ENCODE data around the gene JMJD7.

- TF ChIP-seq CTCF (conservative IDR thresholded peaks at IDR 0.05; ENCODE audit: low read length) (no peak), EZH2phosphoT487 (IDR thresholded peaks at IDR 0.05; ENCODE audit: borderline replicate concordance) (no peak)
These were observed 5.0 kb downstream of the JMJD7 start for GRCh38 chr15:41832875-41833274.

Data from Loucy (cell line).